Upper lobe of right lung (tissue), 1 donor: ENCODE measurements around the gene COPS7A. TPM values are rescaled to one million over a fixed set of nuclear protein-coding genes. Genes with fewer than 3 reads are reported as not detected.

ENCODE experiments used
- ATAC-seq: fragments of 200-7000 bp; cut with Tn5 transposase; one replicate; pipeline ENCODE4 v1.9.1; 2020; ENCODE audit warnings: mild to moderate bottlenecking, moderate library complexity
- DNase-seq: peaks from one replicate; pipeline ENCODE4 v3.0.0-alpha.2; 2020
- H3K27ac ChIP-seq: fragments of 200-600 bp; one replicate; pipeline ENCODE4 v1.8.0; 2022
- H3K27me3 ChIP-seq: fragments of 200-600 bp; one replicate; pipeline ENCODE4 v1.8.0; 2022; ENCODE audit warnings: mild to moderate bottlenecking
- H3K36me3 ChIP-seq: fragments of 200-600 bp; one replicate; pipeline ENCODE4 v1.8.0; 2022
- H3K4me1 ChIP-seq: fragments of 200-600 bp; one replicate; pipeline ENCODE4 v1.8.0; 2022
- H3K4me3 ChIP-seq: fragments of 200-600 bp; one replicate; pipeline ENCODE4 v1.8.0; 2022; ENCODE audit warnings: mild to moderate bottlenecking
- H3K9me3 ChIP-seq: fragments of 200-600 bp; one replicate; pipeline ENCODE4 v1.8.0; 2022
- intact Hi-C: fragments of 100-400 bp; cut with DNase I; formaldehyde crosslinking; loops from one replicate; pipeline ENCODE4 v1.11.0; 2022
- total RNA-seq: library from RNA; stranded (reverse); fragmentation: NEBNext Ultra II Directional; extraction: Animal tissue kit (Norgen Biotek cat#: 25700); gene quantifications from one replicate; pipeline ENCODE4 v1.2.1, GENCODE V29; 2021
- TF ChIP-seq, protein P1 (sequence below): fragments of 200-600 bp; IDR thresholded peaks from one replicate; pipeline ENCODE4 v1.8.0; 2022; ENCODE audit warnings: antibody characterized with exemption
- donor health status: DM: no; HTN: yes; CAD: no; lungs with severe emphysema.

The COPS7A gene
- total RNA-seq, 1 donor from 2014 or later = 57.9 TPM

DNA sequence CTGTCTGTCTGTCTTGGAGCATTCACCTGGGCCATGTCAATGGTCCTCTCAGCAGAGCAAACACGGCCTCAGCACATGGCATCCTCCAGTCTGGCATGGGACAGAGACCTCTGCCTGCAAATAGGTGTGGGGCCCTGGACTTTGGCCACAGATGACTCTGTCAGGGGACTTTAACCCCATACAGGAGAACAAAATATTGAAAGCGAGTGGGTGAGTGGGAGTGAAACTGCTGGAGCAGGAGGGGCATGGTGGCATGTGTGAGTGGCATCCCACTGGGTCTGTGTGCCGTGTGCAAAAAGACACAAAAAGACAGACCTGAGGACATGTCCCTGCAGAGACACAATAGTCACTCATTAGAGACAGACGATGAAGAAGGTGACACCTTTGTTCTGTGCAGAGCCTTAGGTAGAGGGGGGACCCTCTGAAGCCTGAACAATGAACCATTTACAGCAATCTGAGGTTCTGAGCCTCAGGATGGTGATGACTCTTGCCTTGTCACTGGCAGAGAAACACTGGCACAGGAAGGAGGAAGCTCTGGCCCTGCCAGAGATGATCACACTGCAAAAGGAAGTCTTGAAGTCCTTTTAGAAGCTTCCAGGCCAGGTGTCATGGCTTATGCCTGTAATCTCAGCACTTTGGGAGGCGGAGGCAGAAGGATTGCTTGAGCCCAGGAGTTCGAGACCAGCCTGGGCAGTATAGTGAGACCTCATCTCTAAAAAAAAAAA is 56.0 kb downstream of the COPS7A start:
- Histone ChIP-seq H3K36me3 (no peaks in the 10 kb centered on the region), H3K27ac (no peak overlapping the region), H3K9me3 (no peaks in the 10 kb centered on the region), H3K4me1 (peaks cover 10% of the 10 kb centered on the region), H3K4me3 (no peak overlapping the region), H3K27me3 (no peaks in the 10 kb centered on the region)
- TF ChIP-seq, protein P1, sequence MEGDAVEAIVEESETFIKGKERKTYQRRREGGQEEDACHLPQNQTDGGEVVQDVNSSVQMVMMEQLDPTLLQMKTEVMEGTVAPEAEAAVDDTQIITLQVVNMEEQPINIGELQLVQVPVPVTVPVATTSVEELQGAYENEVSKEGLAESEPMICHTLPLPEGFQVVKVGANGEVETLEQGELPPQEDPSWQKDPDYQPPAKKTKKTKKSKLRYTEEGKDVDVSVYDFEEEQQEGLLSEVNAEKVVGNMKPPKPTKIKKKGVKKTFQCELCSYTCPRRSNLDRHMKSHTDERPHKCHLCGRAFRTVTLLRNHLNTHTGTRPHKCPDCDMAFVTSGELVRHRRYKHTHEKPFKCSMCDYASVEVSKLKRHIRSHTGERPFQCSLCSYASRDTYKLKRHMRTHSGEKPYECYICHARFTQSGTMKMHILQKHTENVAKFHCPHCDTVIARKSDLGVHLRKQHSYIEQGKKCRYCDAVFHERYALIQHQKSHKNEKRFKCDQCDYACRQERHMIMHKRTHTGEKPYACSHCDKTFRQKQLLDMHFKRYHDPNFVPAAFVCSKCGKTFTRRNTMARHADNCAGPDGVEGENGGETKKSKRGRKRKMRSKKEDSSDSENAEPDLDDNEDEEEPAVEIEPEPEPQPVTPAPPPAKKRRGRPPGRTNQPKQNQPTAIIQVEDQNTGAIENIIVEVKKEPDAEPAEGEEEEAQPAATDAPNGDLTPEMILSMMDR = no peak
- intact Hi-C loops = no loop called here
- DNase-seq (no peak), ATAC-seq (no peak)

DNA sequence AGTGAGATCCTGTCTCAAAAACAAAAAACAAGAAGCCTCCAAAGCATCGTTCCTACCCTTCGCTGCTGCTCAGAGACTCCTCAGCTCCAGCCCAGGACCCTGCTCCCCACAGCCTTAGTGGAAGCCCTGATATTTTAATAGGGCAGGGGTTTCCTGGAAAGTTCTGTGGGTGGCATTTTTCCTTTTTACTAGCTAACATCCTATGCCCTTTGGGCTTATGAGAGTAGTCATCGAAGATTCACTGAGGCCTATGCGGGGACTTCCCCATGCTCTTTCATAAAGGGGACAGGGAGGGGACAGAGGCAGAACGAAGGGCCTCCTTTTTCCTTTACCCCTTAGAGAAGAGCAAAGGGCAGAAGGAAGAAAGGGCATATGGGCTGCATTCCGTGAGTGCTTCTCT is 56.7 kb downstream of the COPS7A start:
- no peak for ATAC-seq
- intact Hi-C loops = no loop called here
- Histone ChIP-seq H3K4me3 (no peak overlapping the region), H3K36me3 (no peaks in the 10 kb centered on the region), H3K27me3 (no peaks in the 10 kb centered on the region), H3K27ac (no peak overlapping the region), H3K9me3 (no peaks in the 10 kb centered on the region), H3K4me1 (peaks cover 10% of the 10 kb centered on the region)
- DNase-seq = no peak
- TF ChIP-seq, protein P1 = no peak

Other genes with a start within 250 kb of the COPS7A start
- gene MRPL51, start 230.8 kb upstream of the COPS7A start, total RNA-seq = 114 TPM
- 26.7 TPM for gene NCAPD2, start 229.9 kb upstream of the COPS7A start, total RNA-seq
- gene GAPDH, start 189.5 kb upstream of the COPS7A start, total RNA-seq = 736 TPM
- 23.5 TPM for gene IFFO1, start 168.0 kb upstream of the COPS7A start, total RNA-seq
- gene NOP2, start 155.8 kb upstream of the COPS7A start, total RNA-seq = 32.2 TPM
- gene CHD4, start 116.7 kb upstream of the COPS7A start, total RNA-seq = 160 TPM
- 2.5 TPM for gene LPAR5, start 88.1 kb upstream of the COPS7A start, total RNA-seq
- gene ACRBP, start 76.6 kb upstream of the COPS7A start, total RNA-seq = 3.8 TPM
- 38.0 TPM for gene ING4, start 60.9 kb upstream of the COPS7A start, total RNA-seq
- 53.6 TPM for gene ZNF384, start 34.7 kb upstream of the COPS7A start, total RNA-seq
- 0.20 TPM for gene PIANP, start 23.2 kb upstream of the COPS7A start, total RNA-seq
- gene MLF2, start 29.1 kb downstream of the COPS7A start, total RNA-seq = 118 TPM
- 323 TPM for gene PTMS, start 42.3 kb downstream of the COPS7A start, total RNA-seq
- gene LAG3, start 48.5 kb downstream of the COPS7A start, total RNA-seq = 1.5 TPM
- 67.6 TPM for gene CD4, start 65.5 kb downstream of the COPS7A start, total RNA-seq
- gene GPR162, start 97.8 kb downstream of the COPS7A start, total RNA-seq = 17.1 TPM
- 9.7 TPM for gene P3H3, start 104.4 kb downstream of the COPS7A start, total RNA-seq
- gene GNB3, start 116.9 kb downstream of the COPS7A start, total RNA-seq = 0.32 TPM
- 1.1 TPM for gene CDCA3, start 127.2 kb downstream of the COPS7A start, total RNA-seq
- 63.9 TPM for gene USP5, start 128.1 kb downstream of the COPS7A start, total RNA-seq
- 280 TPM for gene TPI1, start 143.5 kb downstream of the COPS7A start, total RNA-seq
- gene SPSB2, start 149.3 kb downstream of the COPS7A start, total RNA-seq = 30.2 TPM
- 13.3 TPM for gene LRRC23, start 180.8 kb downstream of the COPS7A start, total RNA-seq
- gene ENO2, start 190.5 kb downstream of the COPS7A start, total RNA-seq = 41.8 TPM
- gene ATN1, start 203.9 kb downstream of the COPS7A start, total RNA-seq = 149 TPM
- gene RNU7-1, start 219.8 kb downstream of the COPS7A start, total RNA-seq = not detected
- gene C12orf57, start 220.0 kb downstream of the COPS7A start, total RNA-seq = 197 TPM
- gene PTPN6, start 227.3 kb downstream of the COPS7A start, total RNA-seq = 154 TPM
- 126 TPM for gene PHB2, start 246.6 kb downstream of the COPS7A start, total RNA-seq
- gene EMG1, start 246.9 kb downstream of the COPS7A start, total RNA-seq = 35.6 TPM